Measurements from ENCODE around the gene ACER3.

ACER3 gene

DNA sequence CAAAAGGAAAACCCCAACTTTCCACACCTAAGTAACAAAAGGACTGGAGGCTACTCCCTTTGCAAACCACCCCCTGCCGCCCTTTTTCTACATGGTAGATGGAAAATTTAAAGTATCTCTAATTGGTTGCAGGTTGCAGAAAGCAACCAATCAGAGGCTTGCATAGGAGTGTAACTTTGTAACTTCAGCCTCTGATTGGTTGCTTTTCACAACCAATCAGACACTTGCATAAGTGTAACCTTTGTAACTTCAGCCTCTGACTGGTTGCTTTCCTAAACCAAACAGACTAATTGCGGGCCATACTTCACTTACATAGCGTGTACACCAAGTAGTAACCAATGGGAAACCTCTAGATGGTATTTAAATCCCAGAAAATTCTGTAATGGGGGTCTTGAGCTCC, 16.8 kb upstream of the ACER3 start:
- H3K36me3 ChIP-seq (replicated peaks; ENCODE audit: low read depth, low read length), result no peaks in the 10 kb centered on the region
- H3K4me3 ChIP-seq (ENCODE audit: low read length), result no peak overlapping the region
- no peaks in the 10 kb centered on the region for H3K4me1 ChIP-seq (ENCODE audit: low read length)
- H3K79me2 ChIP-seq (ENCODE audit: low read length), result no peaks in the 10 kb centered on the region
- H3K9ac ChIP-seq (ENCODE audit: low read length), result no peak overlapping the region
- H4K20me1 ChIP-seq (ENCODE audit: insufficient read depth, low read length), result no peaks in the 10 kb centered on the region
- no peak overlapping the region for H3K4me2 ChIP-seq (ENCODE audit: low read length)
- H3K27ac ChIP-seq (ENCODE audit: low read length), result no peak overlapping the region
- H2AFZ ChIP-seq (ENCODE audit: low read depth, low read length), result no peak overlapping the region
- H3K27me3 ChIP-seq (ENCODE audit: low read depth, low read length), result peaks cover 38% of the 10 kb centered on the region
- H3K9me3 ChIP-seq (ENCODE audit: insufficient read depth, low read length), result no peaks in the 10 kb centered on the region
- TF ChIP-seq, protein P1, sequence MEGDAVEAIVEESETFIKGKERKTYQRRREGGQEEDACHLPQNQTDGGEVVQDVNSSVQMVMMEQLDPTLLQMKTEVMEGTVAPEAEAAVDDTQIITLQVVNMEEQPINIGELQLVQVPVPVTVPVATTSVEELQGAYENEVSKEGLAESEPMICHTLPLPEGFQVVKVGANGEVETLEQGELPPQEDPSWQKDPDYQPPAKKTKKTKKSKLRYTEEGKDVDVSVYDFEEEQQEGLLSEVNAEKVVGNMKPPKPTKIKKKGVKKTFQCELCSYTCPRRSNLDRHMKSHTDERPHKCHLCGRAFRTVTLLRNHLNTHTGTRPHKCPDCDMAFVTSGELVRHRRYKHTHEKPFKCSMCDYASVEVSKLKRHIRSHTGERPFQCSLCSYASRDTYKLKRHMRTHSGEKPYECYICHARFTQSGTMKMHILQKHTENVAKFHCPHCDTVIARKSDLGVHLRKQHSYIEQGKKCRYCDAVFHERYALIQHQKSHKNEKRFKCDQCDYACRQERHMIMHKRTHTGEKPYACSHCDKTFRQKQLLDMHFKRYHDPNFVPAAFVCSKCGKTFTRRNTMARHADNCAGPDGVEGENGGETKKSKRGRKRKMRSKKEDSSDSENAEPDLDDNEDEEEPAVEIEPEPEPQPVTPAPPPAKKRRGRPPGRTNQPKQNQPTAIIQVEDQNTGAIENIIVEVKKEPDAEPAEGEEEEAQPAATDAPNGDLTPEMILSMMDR (IDR thresholded peaks at IDR 0.05; ENCODE audit: low read depth, low read length), result no peak
- TF ChIP-seq EZH2phosphoT487 (IDR thresholded peaks at IDR 0.05; ENCODE audit: low read depth), result no peak

GRCh38 chr11:76844511-76844910, 16.2 kb upstream of the ACER3 start:
- TF ChIP-seq, protein P1 (IDR thresholded peaks at IDR 0.05; ENCODE audit: low read depth, low read length), result no peak
- no peak for TF ChIP-seq EZH2phosphoT487 (IDR thresholded peaks at IDR 0.05; ENCODE audit: low read depth)
- Histone ChIP-seq H3K27ac (ENCODE audit: low read length) (no peak overlapping the region), H3K79me2 (ENCODE audit: low read length) (no peaks in the 10 kb centered on the region)

DNA sequence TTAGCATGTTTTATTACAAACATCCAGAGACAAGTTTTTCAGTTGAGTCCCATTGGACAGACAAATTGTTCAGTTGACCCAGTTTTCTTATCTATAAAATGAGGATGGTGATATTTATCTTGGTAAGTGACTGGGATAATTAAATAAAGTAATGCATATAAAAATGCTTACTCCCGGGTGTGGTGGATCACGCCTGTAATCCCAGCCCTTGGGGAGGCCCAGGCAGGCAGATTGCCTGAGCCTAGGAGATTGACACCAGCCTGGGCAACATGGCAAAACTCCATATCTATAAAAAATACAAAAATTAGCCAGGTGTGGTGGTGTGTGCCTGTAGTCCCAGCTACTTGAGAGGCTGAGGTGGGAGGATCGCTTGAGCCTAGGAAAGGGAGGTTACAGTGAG, 15.6 kb upstream of the ACER3 start:
- Histone ChIP-seq H3K4me2 (ENCODE audit: low read length) (no peak overlapping the region), H3K27ac (ENCODE audit: low read length) (no peak overlapping the region), H3K27me3 (ENCODE audit: low read depth, low read length) (peaks cover 28% of the 10 kb centered on the region), H3K79me2 (ENCODE audit: low read length) (no peaks in the 10 kb centered on the region), H3K36me3 (replicated peaks; ENCODE audit: low read depth, low read length) (no peaks in the 10 kb centered on the region), H3K9me3 (ENCODE audit: insufficient read depth, low read length) (no peaks in the 10 kb centered on the region), H3K9ac (ENCODE audit: low read length) (no peak overlapping the region), H3K4me1 (ENCODE audit: low read length) (no peaks in the 10 kb centered on the region), H4K20me1 (ENCODE audit: insufficient read depth, low read length) (no peaks in the 10 kb centered on the region), H3K4me3 (ENCODE audit: low read length) (no peak overlapping the region), H2AFZ (ENCODE audit: low read depth, low read length) (no peak overlapping the region)
- TF ChIP-seq, protein P1 (IDR thresholded peaks at IDR 0.05; ENCODE audit: low read depth, low read length), result no peak
- no peak for TF ChIP-seq EZH2phosphoT487 (IDR thresholded peaks at IDR 0.05; ENCODE audit: low read depth)

More at GRCh38 chr11:76844511-76844910, 16.2 kb upstream of the ACER3 start:
- no peaks in the 10 kb centered on the region for H3K9me3 ChIP-seq (ENCODE audit: insufficient read depth, low read length)
- no peak overlapping the region for H2AFZ ChIP-seq (ENCODE audit: low read depth, low read length)
- no peaks in the 10 kb centered on the region for H3K4me1 ChIP-seq (ENCODE audit: low read length)
- no peak overlapping the region for H3K4me2 ChIP-seq (ENCODE audit: low read length)
- H4K20me1 ChIP-seq (ENCODE audit: insufficient read depth, low read length), result no peaks in the 10 kb centered on the region
- H3K4me3 ChIP-seq (ENCODE audit: low read length), result no peak overlapping the region
- no peaks in the 10 kb centered on the region for H3K36me3 ChIP-seq (replicated peaks; ENCODE audit: low read depth, low read length)
- H3K9ac ChIP-seq (ENCODE audit: low read length), result no peak overlapping the region
- H3K27me3 ChIP-seq (ENCODE audit: low read depth, low read length), result peaks cover 34% of the 10 kb centered on the region

DNA sequence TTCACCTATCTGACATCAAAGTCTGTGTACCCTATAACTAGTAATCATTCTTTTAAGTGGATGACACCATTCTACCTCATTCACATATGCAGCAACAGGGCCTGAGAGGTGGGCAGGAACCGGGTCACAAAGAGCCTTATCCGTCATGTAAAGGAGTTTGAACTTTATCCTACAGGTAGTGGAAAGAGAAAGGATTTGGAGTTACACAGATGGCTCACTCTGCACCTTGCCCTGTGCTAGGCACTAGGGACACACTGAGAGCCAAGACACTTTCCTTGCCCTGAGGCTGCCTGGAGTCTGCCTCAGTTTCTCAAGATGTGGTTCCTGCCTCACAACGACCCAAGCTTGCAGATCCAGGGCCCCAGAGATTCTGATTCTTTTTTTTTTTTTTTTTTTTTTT, 14.3 kb upstream of the ACER3 start:
- no peak overlapping the region for H3K9ac ChIP-seq (ENCODE audit: low read length)
- H2AFZ ChIP-seq (ENCODE audit: low read depth, low read length), result no peak overlapping the region
- H3K27ac ChIP-seq (ENCODE audit: low read length), result no peak overlapping the region
- no peaks in the 10 kb centered on the region for H3K79me2 ChIP-seq (ENCODE audit: low read length)
- H3K36me3 ChIP-seq (replicated peaks; ENCODE audit: low read depth, low read length), result no peaks in the 10 kb centered on the region
- H3K4me2 ChIP-seq (ENCODE audit: low read length), result no peak overlapping the region
- no peaks in the 10 kb centered on the region for H4K20me1 ChIP-seq (ENCODE audit: insufficient read depth, low read length)
- no peak for TF ChIP-seq EZH2phosphoT487 (IDR thresholded peaks at IDR 0.05; ENCODE audit: low read depth)
- TF ChIP-seq, protein P1 (IDR thresholded peaks at IDR 0.05; ENCODE audit: low read depth, low read length), result no peak
- H3K9me3 ChIP-seq (ENCODE audit: insufficient read depth, low read length), result no peaks in the 10 kb centered on the region
- no peak overlapping the region for H3K4me3 ChIP-seq (ENCODE audit: low read length)
- H3K27me3 ChIP-seq (ENCODE audit: low read depth, low read length), result peaks cover 20% of the 10 kb centered on the region
- H3K4me1 ChIP-seq (ENCODE audit: low read length), result no peaks in the 10 kb centered on the region
